ENCODE results near the gene TRIM34. TPM values are rescaled to one million over a fixed set of nuclear protein-coding genes. Genes with fewer than 3 reads are reported as not detected.

TRIM34 gene
- total and polyA plus RNA-seq, 10 of the 15 experiments (the other 5 are each of a cell fraction or from before 2014, with no cell fraction given) = 16.7 to 51.4 (median 21.5) TPM

DNA sequence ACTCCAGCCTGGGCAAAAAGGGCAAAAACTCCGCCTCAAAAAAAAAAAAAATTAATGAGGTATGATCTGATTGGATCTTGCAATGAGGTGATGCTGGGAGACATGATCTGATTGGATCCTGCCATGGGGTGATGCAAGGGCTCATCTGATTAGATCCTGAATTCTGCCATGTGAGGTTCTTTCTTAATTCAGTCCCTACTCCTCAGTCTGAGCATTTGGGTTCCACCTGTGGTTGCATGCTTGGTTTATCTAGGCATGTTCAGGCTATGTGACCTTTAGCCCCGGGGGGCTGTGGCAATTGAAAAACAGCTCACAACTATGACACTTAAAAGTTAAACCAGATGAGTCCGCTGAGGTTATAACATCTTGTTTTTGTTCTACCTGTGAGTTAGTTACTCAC, 33.2 kb upstream of the TRIM34 start:
- no peaks in the 10 kb centered on the region for H4K20me1 ChIP-seq (ENCODE audit: control insufficient read depth, insufficient read depth)
- ATAC-seq (no peak), DNase-seq (ENCODE audit: low read depth, low spot score) (no peak), FAIRE-seq (no peak)
- no TSS peak for BruUV-seq (replicated peaks)
- H3K9ac ChIP-seq (ENCODE audit: control insufficient read depth, insufficient read depth, low read length) = no peak overlapping the region
- no peaks in the 10 kb centered on the region for H3K4me1 ChIP-seq (ENCODE audit: control insufficient read depth, insufficient read depth, low read length)
- no peak overlapping the region for H3K4me3 ChIP-seq
- no peak overlapping the region for H3K4me2 ChIP-seq (ENCODE audit: control insufficient read depth, insufficient read depth)
- H2AFZ ChIP-seq (ENCODE audit: control insufficient read depth, low read depth, low read length) = no peak overlapping the region
- H3K79me2 ChIP-seq (ENCODE audit: control insufficient read depth, insufficient read depth, low read length) = no peaks in the 10 kb centered on the region
- no peaks in the 10 kb centered on the region for H3K9me3 ChIP-seq (replicated peaks; ENCODE audit: control insufficient read depth, insufficient read depth, low read length)
- H3K27ac ChIP-seq (ENCODE audit: control insufficient read depth, insufficient read depth) = no peak overlapping the region
- intact Hi-C loops (cut with micrococcal nuclease; ENCODE audit: unreplicated experiment) (no loop called here), in situ Hi-C loops (cut with MboI) (no loop called here)
- H3K36me3 ChIP-seq (ENCODE audit: control insufficient read depth in 2 of 2, insufficient read depth in 2 of 2, low read length in 1 of 2) = no peaks in the 10 kb centered on the region
- no peaks in the 10 kb centered on the region for H3K27me3 ChIP-seq (replicated peaks in 1 of 2; ENCODE audit: control insufficient read depth in 2 of 2, insufficient read depth in 2 of 2, low read length in 1 of 2)
- 48% methylated on average over 3 of the region's 3 CpGs for WGBS (ENCODE audit: insufficient coverage, insufficient replicate concordance, low lambda C conversion rate, missing lambda C conversion rate)
- RAD21 ChIA-PET (ENCODE audit: unreplicated experiment) = interaction anchor here (1.0 kb wide), 1 partner anchor 300 kb away, joined by 3 read pairs; no protein-coding TSS in a partner anchor
- POLR2A ChIA-PET = no interaction called here
- SMC1A ChIA-PET (ENCODE audit: uncharacterized antibody, unreplicated experiment) = interaction anchor here (0.9 to 1.4 kb wide), 2 partner anchors 57 to 125 kb away, joined by 3 read pairs; no protein-coding TSS in a partner anchor
- CTCF ChIA-PET = interaction anchor here (1.0 to 1.5 kb wide), 4 partner anchors 10 to 216 kb away, joined by 3 to 4 read pairs (median 4); no protein-coding TSS in a partner anchor
- TF ChIP-seq, protein P1, sequence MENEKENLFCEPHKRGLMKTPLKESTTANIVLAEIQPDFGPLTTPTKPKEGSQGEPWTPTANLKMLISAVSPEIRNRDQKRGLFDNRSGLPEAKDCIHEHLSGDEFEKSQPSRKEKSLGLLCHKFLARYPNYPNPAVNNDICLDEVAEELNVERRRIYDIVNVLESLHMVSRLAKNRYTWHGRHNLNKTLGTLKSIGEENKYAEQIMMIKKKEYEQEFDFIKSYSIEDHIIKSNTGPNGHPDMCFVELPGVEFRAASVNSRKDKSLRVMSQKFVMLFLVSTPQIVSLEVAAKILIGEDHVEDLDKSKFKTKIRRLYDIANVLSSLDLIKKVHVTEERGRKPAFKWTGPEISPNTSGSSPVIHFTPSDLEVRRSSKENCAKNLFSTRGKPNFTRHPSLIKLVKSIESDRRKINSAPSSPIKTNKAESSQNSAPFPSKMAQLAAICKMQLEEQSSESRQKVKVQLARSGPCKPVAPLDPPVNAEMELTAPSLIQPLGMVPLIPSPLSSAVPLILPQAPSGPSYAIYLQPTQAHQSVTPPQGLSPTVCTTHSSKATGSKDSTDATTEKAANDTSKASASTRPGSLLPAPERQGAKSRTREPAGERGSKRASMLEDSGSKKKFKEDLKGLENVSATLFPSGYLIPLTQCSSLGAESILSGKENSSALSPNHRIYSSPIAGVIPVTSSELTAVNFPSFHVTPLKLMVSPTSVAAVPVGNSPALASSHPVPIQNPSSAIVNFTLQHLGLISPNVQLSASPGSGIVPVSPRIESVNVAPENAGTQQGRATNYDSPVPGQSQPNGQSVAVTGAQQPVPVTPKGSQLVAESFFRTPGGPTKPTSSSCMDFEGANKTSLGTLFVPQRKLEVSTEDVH (IDR thresholded peaks at IDR 0.05; ENCODE audit: low read depth, partially characterized antibody) = no peak
- no peak for TF ChIP-seq ETV6 (conservative IDR thresholded peaks at IDR 0.05 in 1 of 2, IDR thresholded peaks at IDR 0.05 in 1 of 2; ENCODE audit: borderline replicate concordance in 1 of 2, low read depth in 1 of 2)
- TF ChIP-seq, protein P2, sequence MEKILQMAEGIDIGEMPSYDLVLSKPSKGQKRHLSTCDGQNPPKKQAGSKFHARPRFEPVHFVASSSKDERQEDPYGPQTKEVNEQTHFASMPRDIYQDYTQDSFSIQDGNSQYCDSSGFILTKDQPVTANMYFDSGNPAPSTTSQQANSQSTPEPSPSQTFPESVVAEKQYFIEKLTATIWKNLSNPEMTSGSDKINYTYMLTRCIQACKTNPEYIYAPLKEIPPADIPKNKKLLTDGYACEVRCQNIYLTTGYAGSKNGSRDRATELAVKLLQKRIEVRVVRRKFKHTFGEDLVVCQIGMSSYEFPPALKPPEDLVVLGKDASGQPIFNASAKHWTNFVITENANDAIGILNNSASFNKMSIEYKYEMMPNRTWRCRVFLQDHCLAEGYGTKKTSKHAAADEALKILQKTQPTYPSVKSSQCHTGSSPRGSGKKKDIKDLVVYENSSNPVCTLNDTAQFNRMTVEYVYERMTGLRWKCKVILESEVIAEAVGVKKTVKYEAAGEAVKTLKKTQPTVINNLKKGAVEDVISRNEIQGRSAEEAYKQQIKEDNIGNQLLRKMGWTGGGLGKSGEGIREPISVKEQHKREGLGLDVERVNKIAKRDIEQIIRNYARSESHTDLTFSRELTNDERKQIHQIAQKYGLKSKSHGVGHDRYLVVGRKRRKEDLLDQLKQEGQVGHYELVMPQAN (conservative IDR thresholded peaks at IDR 0.05) = no peak
- TF ChIP-seq GATAD2B (conservative IDR thresholded peaks at IDR 0.05; ENCODE audit: low read depth) = no peak
- TF ChIP-seq, protein P3, sequence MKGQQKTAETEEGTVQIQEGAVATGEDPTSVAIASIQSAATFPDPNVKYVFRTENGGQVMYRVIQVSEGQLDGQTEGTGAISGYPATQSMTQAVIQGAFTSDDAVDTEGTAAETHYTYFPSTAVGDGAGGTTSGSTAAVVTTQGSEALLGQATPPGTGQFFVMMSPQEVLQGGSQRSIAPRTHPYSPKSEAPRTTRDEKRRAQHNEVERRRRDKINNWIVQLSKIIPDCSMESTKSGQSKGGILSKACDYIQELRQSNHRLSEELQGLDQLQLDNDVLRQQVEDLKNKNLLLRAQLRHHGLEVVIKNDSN (IDR thresholded peaks at IDR 0.05; ENCODE audit: borderline replicate concordance, extremely low read length, insufficient read depth, low read depth, low read length) = no peak
- TF ChIP-seq JUNB (IDR thresholded peaks at IDR 0.05) = no peak
- TF ChIP-seq, protein P4, sequence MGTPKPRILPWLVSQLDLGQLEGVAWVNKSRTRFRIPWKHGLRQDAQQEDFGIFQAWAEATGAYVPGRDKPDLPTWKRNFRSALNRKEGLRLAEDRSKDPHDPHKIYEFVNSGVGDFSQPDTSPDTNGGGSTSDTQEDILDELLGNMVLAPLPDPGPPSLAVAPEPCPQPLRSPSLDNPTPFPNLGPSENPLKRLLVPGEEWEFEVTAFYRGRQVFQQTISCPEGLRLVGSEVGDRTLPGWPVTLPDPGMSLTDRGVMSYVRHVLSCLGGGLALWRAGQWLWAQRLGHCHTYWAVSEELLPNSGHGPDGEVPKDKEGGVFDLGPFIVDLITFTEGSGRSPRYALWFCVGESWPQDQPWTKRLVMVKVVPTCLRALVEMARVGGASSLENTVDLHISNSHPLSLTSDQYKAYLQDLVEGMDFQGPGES (IDR thresholded peaks at IDR 0.05) = no peak
- no peak for TF ChIP-seq SP1 (IDR thresholded peaks at IDR 0.05; ENCODE audit: low read depth, low read length)
- TF ChIP-seq MYB (IDR thresholded peaks at IDR 0.05; ENCODE audit: borderline replicate concordance, low read depth, low read length) = no peak
- TF ChIP-seq, protein P5, sequence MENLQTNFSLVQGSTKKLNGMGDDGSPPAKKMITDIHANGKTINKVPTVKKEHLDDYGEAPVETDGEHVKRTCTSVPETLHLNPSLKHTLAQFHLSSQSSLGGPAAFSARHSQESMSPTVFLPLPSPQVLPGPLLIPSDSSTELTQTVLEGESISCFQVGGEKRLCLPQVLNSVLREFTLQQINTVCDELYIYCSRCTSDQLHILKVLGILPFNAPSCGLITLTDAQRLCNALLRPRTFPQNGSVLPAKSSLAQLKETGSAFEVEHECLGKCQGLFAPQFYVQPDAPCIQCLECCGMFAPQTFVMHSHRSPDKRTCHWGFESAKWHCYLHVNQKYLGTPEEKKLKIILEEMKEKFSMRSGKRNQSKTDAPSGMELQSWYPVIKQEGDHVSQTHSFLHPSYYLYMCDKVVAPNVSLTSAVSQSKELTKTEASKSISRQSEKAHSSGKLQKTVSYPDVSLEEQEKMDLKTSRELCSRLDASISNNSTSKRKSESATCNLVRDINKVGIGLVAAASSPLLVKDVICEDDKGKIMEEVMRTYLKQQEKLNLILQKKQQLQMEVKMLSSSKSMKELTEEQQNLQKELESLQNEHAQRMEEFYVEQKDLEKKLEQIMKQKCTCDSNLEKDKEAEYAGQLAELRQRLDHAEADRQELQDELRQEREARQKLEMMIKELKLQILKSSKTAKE (IDR thresholded peaks at IDR 0.05; ENCODE audit: low read depth, poor library complexity, severe bottlenecking) = no peak
- TF ChIP-seq STAT1 (conservative IDR thresholded peaks at IDR 0.05) = no peak
- TF ChIP-seq SMAD5 (IDR thresholded peaks at IDR 0.05; ENCODE audit: low read depth) = no peak
- no peak for TF ChIP-seq MYC (IDR thresholded peaks at IDR 0.05; ENCODE audit: insufficient read depth, insufficient read length, insufficient replicate concordance, low read length, severe bottlenecking)
- no peak for TF ChIP-seq NFYB (IDR thresholded peaks at IDR 0.05; ENCODE audit: insufficient read depth, low read depth, low read length)
- no peak for TF ChIP-seq POLR2A (IDR thresholded peaks at IDR 0.05; ENCODE audit: low read depth, low read length)
